Fibroblast of skin of scalp (primary cell): ENCODE results near the gene FAR2.

Experiments used
- DNase-seq: peaks from one replicate; pipeline ENCODE4 v3.0.0-alpha.2; 2013

The FAR2 gene

GRCh38 chr12:29204521-29204920 is 55.4 kb downstream of the FAR2 start:
- DNase-seq, result no peak

GRCh38 chr12:29207120-29207519 is 58.0 kb downstream of the FAR2 start:
- peak; percentile 42 for DNase-seq

- no peak for DNase-seq
Observed at GRCh38 chr12:29208060-29208459, 59.0 kb downstream of the FAR2 start.

GRCh38 chr12:29208936-29209701 is 60.0 kb downstream of the FAR2 start:
- DNase-seq, result no peak

- no peak for DNase-seq
Observed at GRCh38 chr12:29211696-29212095, 62.6 kb downstream of the FAR2 start.

GRCh38 chr12:29212682-29213403 is 63.8 kb downstream of the FAR2 start:
- DNase-seq, result no peak

GRCh38 chr12:29216266-29216665 is 67.2 kb downstream of the FAR2 start:
- DNase-seq, result no peak

- peak; percentile 66 for DNase-seq
Observed at GRCh38 chr12:29216797-29217575, 67.9 kb downstream of the FAR2 start.

- no peak for DNase-seq
Observed at GRCh38 chr12:29220632-29221336, 71.7 kb downstream of the FAR2 start.

GRCh38 chr12:29222200-29222599 is 73.1 kb downstream of the FAR2 start:
- no peak for DNase-seq

- no peak for DNase-seq
Observed at GRCh38 chr12:29223426-29223825, 74.3 kb downstream of the FAR2 start.

- DNase-seq, result peak; percentile 40
Observed at GRCh38 chr12:29223956-29224543, 75.0 kb downstream of the FAR2 start.

- peak; percentile 88 for DNase-seq
Observed at GRCh38 chr12:29224572-29224971, 75.5 kb downstream of the FAR2 start.

GRCh38 chr12:29225834-29226233 is 76.8 kb downstream of the FAR2 start:
- DNase-seq, result no peak

GRCh38 chr12:29226616-29227015 is 77.5 kb downstream of the FAR2 start:
- peak; percentile 57 for DNase-seq

GRCh38 chr12:29228474-29229157 is 79.5 kb downstream of the FAR2 start:
- DNase-seq, result peak; percentile 31

- no peak for DNase-seq
Observed at GRCh38 chr12:29229158-29229505, 80.1 kb downstream of the FAR2 start.

- DNase-seq, result no peak
Observed at GRCh38 chr12:29229937-29230336, 80.9 kb downstream of the FAR2 start.

- DNase-seq, result no peak
Observed at GRCh38 chr12:29230800-29231560, 81.9 kb downstream of the FAR2 start.

- DNase-seq, result no peak
Observed at GRCh38 chr12:29232086-29232485, 83.0 kb downstream of the FAR2 start.

GRCh38 chr12:29234552-29234951 is 85.5 kb downstream of the FAR2 start:
- DNase-seq, result no peak
